ENCODE measurements around the gene UHRF1.

DNA sequence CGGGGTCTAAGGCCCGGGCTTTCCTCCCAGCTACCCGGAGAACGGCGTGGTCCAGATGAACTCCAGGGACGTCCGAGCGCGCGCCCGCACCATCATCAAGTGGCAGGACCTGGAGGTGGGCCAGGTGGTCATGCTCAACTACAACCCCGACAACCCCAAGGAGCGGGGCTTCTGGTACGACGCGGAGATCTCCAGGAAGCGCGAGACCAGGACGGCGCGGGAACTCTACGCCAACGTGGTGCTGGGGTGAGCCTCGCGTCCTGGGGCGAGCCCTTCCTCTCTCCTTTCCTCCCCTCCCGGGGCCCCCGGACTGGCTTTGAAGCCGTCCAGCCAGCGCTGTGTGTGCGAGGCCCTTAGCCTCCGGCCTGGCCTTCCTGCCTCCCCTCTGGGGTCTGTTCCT is 23.4 kb downstream of the UHRF1 start:
- TF ChIP-seq POLR2AphosphoS5 (IDR thresholded peaks at IDR 0.05) (no peak), POLR2A (IDR thresholded peaks at IDR 0.05) (no peak), CTCF (IDR thresholded peaks at IDR 0.05) (no peak)

Measured in breast epithelium (tissue), 3 donors.